ENCODE measurements around the gene UVRAG. TPM values are rescaled to one million over a fixed set of nuclear protein-coding genes. Genes with fewer than 3 reads are reported as not detected.

The UVRAG gene
- total RNA-seq, 2 experiments from 2014 or later: 16.5 to 19.5 TPM

- peaks cover 3% of the 10 kb centered on the region for H3K36me3 ChIP-seq (ENCODE audit: insufficient read depth, low read length)
- no peak overlapping the region for H3K27ac Mint-ChIP-seq
Observed at GRCh38 chr11:76124905-76125770, 310.1 kb downstream of the UVRAG start.

DNA sequence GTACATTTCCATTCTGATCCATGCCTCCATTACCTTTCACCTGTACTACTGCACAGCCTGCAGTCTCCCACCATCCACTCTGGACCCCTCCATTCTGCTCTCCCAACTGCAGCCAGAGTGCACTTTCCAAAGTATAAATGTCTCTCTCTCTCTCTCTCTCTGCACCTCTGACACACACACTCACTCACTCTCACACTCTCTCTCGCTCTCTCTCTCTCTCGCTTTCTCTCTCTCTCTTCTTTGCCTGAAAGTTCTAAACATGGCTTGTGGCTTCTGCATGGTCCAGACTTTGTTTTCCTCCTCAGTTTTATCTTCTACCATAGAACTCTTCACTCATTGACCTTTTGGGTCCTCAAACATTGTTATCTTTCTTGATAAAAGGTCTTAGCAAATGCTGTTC lies 314.7 kb downstream of the UVRAG start:
- POLR2A ChIA-PET: no interaction called here
- no peak for ATAC-seq (ENCODE audit: poor library complexity)
- intact Hi-C loops (cut with DNase I, micrococcal nuclease): no loop called here
- Histone ChIP-seq H3K4me3 (ENCODE audit: low read length) (no peak overlapping the region), H3K36me3 (ENCODE audit: insufficient read depth, low read length) (peaks cover 3% of the 10 kb centered on the region), H3K27ac (ENCODE audit: low read depth in 1 of 2, low read length in 2 of 2) (no peak overlapping the region), H3K4me1 (ENCODE audit: insufficient read depth, low read length) (peaks cover 10% of the 10 kb centered on the region), H3K27me3 (ENCODE audit: control insufficient read depth in 1 of 2, insufficient read depth in 2 of 2, low read length in 2 of 2) (no peaks in the 10 kb centered on the region), H3K9me3 (ENCODE audit: control insufficient read depth in 1 of 2, insufficient read depth in 1 of 2, low read length in 2 of 2) (no peaks in the 10 kb centered on the region)
- DNase-seq: no peak
- peaks cover 21% of the 10 kb centered on the region for H3K36me3 Mint-ChIP-seq (ENCODE audit: low read depth)
- CTCF ChIA-PET: no interaction called here
- peaks cover 44% of the 10 kb centered on the region for H3K4me1 Mint-ChIP-seq (ENCODE audit: low read depth)
- no peaks in the 10 kb centered on the region for H3K9me3 Mint-ChIP-seq
- no peaks in the 10 kb centered on the region for H3K27me3 Mint-ChIP-seq
- no peak for TF ChIP-seq CTCF (IDR thresholded peaks at IDR 0.05)
- H3K27ac Mint-ChIP-seq: no peak overlapping the region
- no peak overlapping the region for H3K4me3 Mint-ChIP-seq

More at GRCh38 chr11:76124905-76125770, 310.1 kb downstream of the UVRAG start:
- Histone ChIP-seq H3K27ac (ENCODE audit: low read depth in 1 of 2, low read length in 2 of 2) (no peak overlapping the region), H3K4me3 (ENCODE audit: low read length) (no peak overlapping the region), H3K9me3 (ENCODE audit: control insufficient read depth in 1 of 2, insufficient read depth in 1 of 2, low read length in 2 of 2) (no peaks in the 10 kb centered on the region), H3K27me3 (ENCODE audit: control insufficient read depth in 1 of 2, insufficient read depth in 2 of 2, low read length in 2 of 2) (no peaks in the 10 kb centered on the region), H3K4me1 (ENCODE audit: insufficient read depth, low read length) (no peaks in the 10 kb centered on the region)
- ATAC-seq (ENCODE audit: poor library complexity) (no peak), DNase-seq (no peak)
- Mint-ChIP-seq H3K4me3 (no peak overlapping the region), H3K36me3 (ENCODE audit: low read depth) (peaks cover 11% of the 10 kb centered on the region), H3K9me3 (no peaks in the 10 kb centered on the region), H3K4me1 (ENCODE audit: low read depth) (peaks cover 20% of the 10 kb centered on the region), H3K27me3 (no peaks in the 10 kb centered on the region)
- ChIA-PET CTCF (interaction anchor here (1.3 kb wide), 1 partner anchor 27 kb away, joined by 3 read pairs; no protein-coding TSS in a partner anchor), POLR2A (no interaction called here)
- TF ChIP-seq CTCF (IDR thresholded peaks at IDR 0.05): no peak
- intact Hi-C loops (cut with DNase I, micrococcal nuclease): no loop called here

DNA sequence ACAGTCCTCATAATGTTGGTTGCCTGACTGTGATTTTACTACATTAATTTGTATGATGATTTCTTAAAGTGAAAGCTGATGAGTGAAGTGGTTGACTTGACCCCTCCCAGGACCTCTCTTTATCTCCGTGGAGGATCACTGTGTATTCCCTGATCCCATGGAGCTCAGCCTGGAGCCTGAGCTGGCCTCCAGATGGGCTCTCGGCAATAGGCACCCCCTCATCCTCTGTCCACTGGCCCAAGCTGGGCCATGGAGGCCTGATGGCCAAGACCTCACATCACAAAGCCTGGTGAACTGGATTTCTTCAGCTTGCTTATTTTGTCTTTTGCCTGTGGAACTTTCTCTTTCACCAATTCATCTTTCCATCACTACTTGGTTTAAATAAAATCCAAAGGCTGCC lies 316.1 kb downstream of the UVRAG start:
- intact Hi-C loops (cut with DNase I, micrococcal nuclease): no loop called here
- no peaks in the 10 kb centered on the region for H3K9me3 ChIP-seq (ENCODE audit: control insufficient read depth in 1 of 2, insufficient read depth in 1 of 2, low read length in 2 of 2)
- Mint-ChIP-seq H3K27me3 (no peaks in the 10 kb centered on the region), H3K36me3 (ENCODE audit: low read depth) (peaks cover 23% of the 10 kb centered on the region), H3K4me3 (no peak overlapping the region), H3K27ac (no peak overlapping the region), H3K4me1 (ENCODE audit: low read depth) (peaks cover 44% of the 10 kb centered on the region), H3K9me3 (no peaks in the 10 kb centered on the region)
- H3K27me3 ChIP-seq (ENCODE audit: control insufficient read depth in 1 of 2, insufficient read depth in 2 of 2, low read length in 2 of 2): no peaks in the 10 kb centered on the region
- H3K27ac ChIP-seq (ENCODE audit: low read depth in 1 of 2, low read length in 2 of 2): no peak overlapping the region
- no peak overlapping the region for H3K4me3 ChIP-seq (ENCODE audit: low read length)
- CTCF ChIA-PET: no interaction called here
- H3K4me1 ChIP-seq (ENCODE audit: insufficient read depth, low read length): peaks cover 10% of the 10 kb centered on the region
- no peak for TF ChIP-seq CTCF (IDR thresholded peaks at IDR 0.05)
- DNase-seq (no peak), ATAC-seq (ENCODE audit: poor library complexity) (no peak)
- POLR2A ChIA-PET: no interaction called here
- peaks cover 3% of the 10 kb centered on the region for H3K36me3 ChIP-seq (ENCODE audit: insufficient read depth, low read length)

Data from CD4-positive, alpha-beta T cell (primary cell).